A673 (cell line): ENCODE results near the gene BCL3. TPM values are rescaled to one million over a fixed set of nuclear protein-coding genes. Genes with fewer than 3 reads are reported as not detected.

ENCODE experiments used
- BruUV-seq: library from RNA; stranded (reverse); fragments of 400-500 nt; replicated peaks from 2 replicates; lab custom pipeline; 2021; lab: Mats Ljungman, UMichigan
- CTCF ChIA-PET: fragments of 300-600 bp; sonication (Branson Sonifier 250); formaldehyde crosslinking; loops from one replicate; lab custom pipeline; 2022; ENCODE audit warnings: antibody characterized with exemption; lab: Charles Lee
- POLR2A ChIA-PET: fragments of 300-600 bp; sonication (Branson Sonifier 250); formaldehyde crosslinking; loops from one replicate; lab custom pipeline; 2022; ENCODE audit warnings: antibody characterized with exemption; ENCODE audit not compliant: low non-redundant PET; lab: Charles Lee
- DNase-seq: peaks from one replicate; pipeline ENCODE4 v3.0.0-alpha.2; 2015; ENCODE audit warnings: low spot score
- H3K27ac ChIP-seq: fragments of 200-600 bp; sonication (generic); 2 replicates; pipeline ENCODE4 v1.5.1; 2016; ENCODE audit warnings: mixed run types, low read depth, mild to moderate bottlenecking, mixed read lengths, antibody characterized with exemption, low read length; ENCODE audit not compliant: poor library complexity, severe bottlenecking
- H3K27me3 ChIP-seq: fragments of 200-600 bp; sonication (generic); replicated peaks from 2 replicates; pipeline ENCODE4 v1.6.1; 2017; ENCODE audit warnings: mixed run types, low read depth, mild to moderate bottlenecking, mixed read lengths, antibody characterized with exemption, low read length; ENCODE audit not compliant: insufficient read depth, poor library complexity
- H3K36me3 ChIP-seq: fragments of 200-600 bp; sonication (generic); 2 replicates; pipeline ENCODE4 v1.6.1; 2016; ENCODE audit warnings: mixed run types, mild to moderate bottlenecking, mixed read lengths, antibody characterized with exemption, low read length; ENCODE audit not compliant: insufficient read depth, poor library complexity, severe bottlenecking
- H3K4me1 ChIP-seq: fragments of 200-600 bp; sonication (generic); 2 replicates; pipeline ENCODE4 v1.6.1; 2017; ENCODE audit warnings: mixed run types, mild to moderate bottlenecking, mixed read lengths, antibody characterized with exemption, low read length; ENCODE audit not compliant: insufficient read depth, poor library complexity, severe bottlenecking
- H3K4me3 ChIP-seq: fragments of 200-600 bp; sonication (generic); 2 replicates; pipeline ENCODE4 v1.5.1; 2016; ENCODE audit warnings: low read depth, mixed run types, mild to moderate bottlenecking, mixed read lengths, low read length; ENCODE audit not compliant: poor library complexity, severe bottlenecking
- H3K9me3 ChIP-seq: fragments of 200-600 bp; sonication (generic); 2 replicates; pipeline ENCODE4 v1.6.1; 2016; ENCODE audit warnings: mixed run types, low read depth, mild to moderate bottlenecking, mixed read lengths, antibody characterized with exemption, low read length; ENCODE audit not compliant: poor library complexity, severe bottlenecking
- CTCF ChIP-seq: fragments of 300-800, 200-600 bp; sonication (generic); conservative IDR thresholded peaks from 2 replicates; pipeline ENCODE4 v1.5.1; 2017; ENCODE audit warnings: low read depth, mild to moderate bottlenecking, antibody characterized with exemption, low read length, moderate library complexity, mixed read lengths
- EZH2 ChIP-seq: fragments of 200-600 bp; sonication (generic); IDR thresholded peaks from 2 replicates; pipeline ENCODE4 v1.6.1; 2017; ENCODE audit warnings: borderline replicate concordance, low read depth, mild to moderate bottlenecking, mixed read lengths, antibody characterized with exemption, low read length; ENCODE audit not compliant: poor library complexity, severe bottlenecking
- intact Hi-C: fragments of 100-400 bp; cut with micrococcal nuclease; formaldehyde crosslinking; loops from one replicate; pipeline ENCODE4 v1.10.0; 2022; ENCODE audit not compliant: unreplicated experiment
- total RNA-seq: library from RNA; stranded (reverse); gene quantifications from 2 replicates; pipeline ENCODE4 v1.2.3, GENCODE V29; 2021

The BCL3 gene
- total RNA-seq, 1 experiment from 2014 or later, result 6.6 TPM

GRCh38 chr19:44803442-44804428 lies 55.2 kb downstream of the BCL3 start:
- Histone ChIP-seq H3K27me3 (no peaks in the 10 kb centered on the region), H3K36me3 (no peaks in the 10 kb centered on the region), H3K4me1 (no peaks in the 10 kb centered on the region), H3K27ac (no peak overlapping the region), H3K4me3 (no peak overlapping the region), H3K9me3 (no peaks in the 10 kb centered on the region)
- TF ChIP-seq EZH2 (no peak), CTCF (no peak)
- intact Hi-C loops, result no loop called here
- POLR2A ChIA-PET, result no interaction called here
- DNase-seq, result peak; percentile 37
- no TSS peak for BruUV-seq
- CTCF ChIA-PET, result no interaction called here

DNA sequence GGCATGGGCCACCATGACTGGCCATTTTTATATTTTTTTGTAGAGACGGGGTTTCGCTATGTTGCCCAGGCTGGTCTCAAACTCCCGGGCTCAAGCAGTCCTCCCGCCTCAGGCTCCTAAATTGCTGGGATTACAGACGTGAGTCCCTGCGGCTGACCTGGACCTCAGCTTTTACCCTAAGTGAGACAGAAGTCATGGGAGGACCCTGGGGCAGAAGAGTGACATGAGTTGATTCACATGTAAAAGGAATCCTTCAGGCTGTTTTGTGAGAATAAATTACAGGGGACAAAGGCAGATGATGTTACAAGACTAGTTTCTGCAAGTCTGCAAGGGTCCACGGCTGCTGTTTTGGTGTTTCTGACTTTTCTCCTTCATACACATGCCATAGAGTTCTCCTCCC lies 57.8 kb downstream of the BCL3 start:
- no peaks in the 10 kb centered on the region for H3K36me3 ChIP-seq
- no peak overlapping the region for H3K27ac ChIP-seq
- H3K4me1 ChIP-seq, result no peaks in the 10 kb centered on the region
- no peak for DNase-seq
- CTCF ChIA-PET, result interaction anchor here (0.6 to 1.2 kb wide), 2 partner anchors 38 to 594 kb away, joined by 4 to 6 read pairs; partner anchors contain the start of gene ZNF227
- no peaks in the 10 kb centered on the region for H3K9me3 ChIP-seq
- intact Hi-C loops, result no loop called here
- no peaks in the 10 kb centered on the region for H3K27me3 ChIP-seq
- POLR2A ChIA-PET, result no interaction called here
- no TSS peak for BruUV-seq
- TF ChIP-seq EZH2, result no peak
- no peak for TF ChIP-seq CTCF
- H3K4me3 ChIP-seq, result no peak overlapping the region

DNA sequence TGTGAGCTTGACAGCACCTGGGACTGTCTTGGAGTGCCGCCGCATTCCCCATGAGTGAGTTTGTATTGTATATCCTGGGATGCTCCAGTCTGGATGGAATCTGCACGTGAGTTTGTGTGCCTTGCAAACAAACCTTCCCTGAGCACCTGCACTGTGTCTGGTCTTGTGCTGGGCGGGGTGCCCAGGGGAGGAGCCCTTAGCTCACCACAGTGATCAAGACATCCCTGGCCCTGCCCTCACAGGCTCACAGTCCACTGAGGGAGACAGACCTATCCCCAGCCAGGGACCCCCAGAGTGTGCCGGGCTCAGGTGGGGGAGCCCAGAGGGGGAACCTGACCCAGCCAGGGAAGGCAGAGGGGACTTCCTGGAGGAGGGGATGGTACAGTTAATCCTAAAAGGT lies 58.7 kb downstream of the BCL3 start:
- H3K4me1 ChIP-seq, result no peaks in the 10 kb centered on the region
- ChIA-PET CTCF (interaction anchor here (0.5 to 1.2 kb wide), 2 partner anchors 33 to 37 kb away, joined by 4 to 11 read pairs; no protein-coding TSS in a partner anchor), POLR2A (no interaction called here)
- H3K27ac ChIP-seq, result no peak overlapping the region
- no peak for TF ChIP-seq CTCF
- TF ChIP-seq EZH2, result no peak
- no TSS peak for BruUV-seq
- H3K36me3 ChIP-seq, result no peaks in the 10 kb centered on the region
- no peaks in the 10 kb centered on the region for H3K27me3 ChIP-seq
- no peak for DNase-seq
- H3K9me3 ChIP-seq, result no peaks in the 10 kb centered on the region
- H3K4me3 ChIP-seq, result no peak overlapping the region
- intact Hi-C loops, result no loop called here
